Stimulated activated CD4-positive, alpha-beta T cell treated with anti-CD3 and anti-CD28 coated beads, Interleukin-12 subunit alpha, Interleukin-12 subunit beta, amount 100 ng/mL, for 24 hours (primary cell): ENCODE data around the gene DEGS2.
"Not testable (repeated sequence)": the region's sequence is repeated elsewhere in the genome, so short reads cannot be mapped to it uniquely, and the experiment has no call there.

ENCODE experiments used
- DNase-seq, 2 experiments: peaks; one replicate each; pipeline ENCODE4 v3.0.0-alpha.2; 2020; ENCODE audit warnings: low read depth in 2 of 2

Gene DEGS2

GRCh38 chr14:100178691-100179090 is 19.2 kb upstream of the DEGS2 start:
- DNase-seq = no peak

GRCh38 chr14:100176811-100177327 is 17.4 kb upstream of the DEGS2 start:
- no peak for DNase-seq

GRCh38 chr14:100173353-100173752 is 13.9 kb upstream of the DEGS2 start:
- no peak for DNase-seq

GRCh38 chr14:100172811-100173210 is 13.4 kb upstream of the DEGS2 start:
- no peak for DNase-seq

GRCh38 chr14:100170880-100171279 is 11.4 kb upstream of the DEGS2 start:
- DNase-seq = no peak

- no peak for DNase-seq
Measured at GRCh38 chr14:100168506-100168905, 9.1 kb upstream of the DEGS2 start.

GRCh38 chr14:100165831-100166440 is 6.5 kb upstream of the DEGS2 start:
- no peak for DNase-seq

- DNase-seq = no peak
Measured at GRCh38 chr14:100165376-100165775, 5.9 kb upstream of the DEGS2 start.

- no peak for DNase-seq
Measured at GRCh38 chr14:100160534-100160916, 1.1 kb upstream of the DEGS2 start.

GRCh38 chr14:100159865-100160533 is 554 bp upstream of the DEGS2 start:
- DNase-seq = no peak

- no peak for DNase-seq
Measured at GRCh38 chr14:100158566-100159093, 815 bp downstream of the DEGS2 start.

GRCh38 chr14:100157548-100158232 is 1.8 kb downstream of the DEGS2 start:
- DNase-seq = not testable (repeated sequence)

- DNase-seq = no peak
Measured at GRCh38 chr14:100156776-100157175, 2.7 kb downstream of the DEGS2 start.

- DNase-seq = no peak
Measured at GRCh38 chr14:100155756-100156616, 3.5 kb downstream of the DEGS2 start.

- peak in 1 of 2 experiments; percentile 22 for DNase-seq
Measured at GRCh38 chr14:100155049-100155621, 4.3 kb downstream of the DEGS2 start.

- no peak for DNase-seq
Measured at GRCh38 chr14:100153560-100153959, 5.9 kb downstream of the DEGS2 start.

- DNase-seq = no peak
Measured at GRCh38 chr14:100152091-100152490, 7.4 kb downstream of the DEGS2 start.

- no peak for DNase-seq
Measured at GRCh38 chr14:100150932-100151587, 8.4 kb downstream of the DEGS2 start.

- no peak for DNase-seq
Measured at GRCh38 chr14:100149851-100150611, 9.4 kb downstream of the DEGS2 start.
